K562 (cell line): Measurements from ENCODE around the gene LIMD2. TPM values are rescaled to one million over a fixed set of nuclear protein-coding genes. Genes with fewer than 3 reads are reported as not detected.

Source experiments
- ARHGAP35 ChIP-seq: fragments of 450-650 bp; IDR thresholded peaks from 2 replicates; pipeline ENCODE4 v1.6.1; 2018; ENCODE audit not compliant: partially characterized antibody
- CCNT2 ChIP-seq: IDR thresholded peaks from 2 replicates; pipeline ENCODE4 v1.6.1; 2011; ENCODE audit warnings: borderline replicate concordance, low read depth, mild to moderate bottlenecking, moderate library complexity, mixed read lengths, low read length; ENCODE audit not compliant: insufficient read length; ENCODE audit errors: extremely low read depth
- CREB1 ChIP-seq, 2 experiments: sonication (generic) in 1 of 2; formaldehyde crosslinking in 1 of 2; IDR thresholded peaks; 2 replicates each; pipeline versions ENCODE4 v1.6.1 to v1.8.0; 2012 to 2022; ENCODE audit warnings: inconsistent platforms in 1 of 2, mild to moderate bottlenecking in 1 of 2, missing genetic modification reagents in 1 of 2, moderate library complexity in 1 of 2
- CXXC5 ChIP-seq: fragments of 250-450 bp; sonication (Bioruptor Pico); IDR thresholded peaks from 2 replicates; pipeline ENCODE4 v1.8.0; 2022; ENCODE audit warnings: inconsistent platforms, mild to moderate bottlenecking, moderate library complexity
- HNRNPK ChIP-seq: fragments of 200-400 bp; formaldehyde crosslinking; IDR thresholded peaks from one replicate; pipeline ENCODE4 v1.6.1; 2018; ENCODE audit warnings: mild to moderate bottlenecking, low read depth, low read length; ENCODE audit not compliant: poor library complexity, severe bottlenecking
- HOXB6 ChIP-seq: fragments of 250-450 bp; sonication (Bioruptor Pico); IDR thresholded peaks from 2 replicates; pipeline ENCODE4 v1.5.1; 2022; ENCODE audit warnings: mild to moderate bottlenecking, borderline replicate concordance
- KAT8 ChIP-seq: fragments of 450-650 bp; IDR thresholded peaks from 2 replicates; pipeline ENCODE4 v1.6.1; 2016; ENCODE audit warnings: low read depth, mild to moderate bottlenecking
- MCM2 ChIP-seq: fragments of 450-650 bp; IDR thresholded peaks from 2 replicates; pipeline ENCODE4 v1.6.1; 2017; ENCODE audit warnings: low read depth, mild to moderate bottlenecking
- NFE2 ChIP-seq: IDR thresholded peaks from 2 replicates; pipeline ENCODE4 v1.6.1; 2014; ENCODE audit warnings: antibody characterized with exemption, low read depth
- NR2C2 ChIP-seq, 2 experiments: fragments of 200-800 bp in 1 of 2; sonication (Bioruptor generic) in 1 of 2; sonication (generic) in 1 of 2; formaldehyde crosslinking in 1 of 2; IDR thresholded peaks; 2 replicates each; pipeline versions ENCODE4 v1.6.1 to v1.8.0; 2016 to 2022; ENCODE audit warnings: mild to moderate bottlenecking in 1 of 2, missing compliant biosample characterization in 1 of 2, missing genetic modification characterization in 1 of 2, missing genetic modification reagents in 1 of 2
- TAF9B ChIP-seq: fragments of 450-650 bp; IDR thresholded peaks from 2 replicates; pipeline ENCODE4 v1.6.1; 2018; ENCODE audit warnings: mild to moderate bottlenecking; ENCODE audit not compliant: partially characterized antibody
- TCF3 ChIP-seq: sonication (generic); formaldehyde crosslinking; IDR thresholded peaks from 2 replicates; pipeline ENCODE4 v1.4.0; 2020; ENCODE audit warnings: mild to moderate bottlenecking, missing genetic modification reagents
- THRAP3 ChIP-seq: fragments of 450-650 bp; IDR thresholded peaks from 2 replicates; pipeline ENCODE4 v1.6.1; 2016; ENCODE audit warnings: mild to moderate bottlenecking, inconsistent platforms, borderline replicate concordance
- ZNF24 ChIP-seq: fragments of 450-650 bp; IDR thresholded peaks from 2 replicates; pipeline ENCODE4 v1.6.1; 2016
- ZNF77 ChIP-seq: fragments of 250-450 bp; sonication (Bioruptor Pico); IDR thresholded peaks from 2 replicates; pipeline ENCODE4 v1.5.0; 2020
- polyA plus RNA-seq, 8 experiments: library from polyadenylated mRNA; depleted of rRNA in 4 of 8; stranded (reverse) in 5 of 8; unstranded in 3 of 8; fragments of >200 nt; fragmentation: Nextera tagmentation in 2 of 8; fragmentation: Illumina TruSeq in 1 of 8; extraction: Ambion mirVana in 2 of 8; extraction: Trizol in 1 of 8; gene quantifications; 2 replicates each; pipeline versions ENCODE4 v1.2.1 to v1.2.3, GENCODE V29; 2011 to 2014; ENCODE audit warnings: inconsistent platforms in 1 of 8, missing spikeins in 1 of 8
- total RNA-seq, 7 experiments: library from RNA; depleted of rRNA in 6 of 7; stranded (reverse); fragments of >200 nt in 6 of 7; fragmentation: Illumina TruSeq in 2 of 7; extraction: Trizol in 2 of 7; gene quantifications; 2 replicates each; pipeline versions ENCODE4 v1.2.1 to v1.2.3, GENCODE V29; 2011 to 2021; ENCODE audit warnings: low replicate concordance in 1 of 7
- TF ChIP-seq, protein P1 (sequence below): fragments of 450-650 bp; formaldehyde crosslinking; IDR thresholded peaks from 2 replicates; pipeline ENCODE4 v1.4.0; 2020; ENCODE audit warnings: mild to moderate bottlenecking, mixed read lengths
- TF ChIP-seq, protein P2 (sequence below), 2 experiments: fragments of 450-650 bp; formaldehyde crosslinking in 1 of 2; IDR thresholded peaks; 2 replicates each; pipeline versions ENCODE4 v1.4.0 to v1.6.1; 2014 to 2020; ENCODE audit warnings: mild to moderate bottlenecking in 2 of 2, borderline replicate concordance in 1 of 2, low read depth in 1 of 2

Gene LIMD2
- total and polyA plus RNA-seq, 9 of the 15 experiments (the other 6 are each of a cell fraction or from before 2014, with no cell fraction given), result 0.07 to 11.2 (median 2.8) TPM

DNA sequence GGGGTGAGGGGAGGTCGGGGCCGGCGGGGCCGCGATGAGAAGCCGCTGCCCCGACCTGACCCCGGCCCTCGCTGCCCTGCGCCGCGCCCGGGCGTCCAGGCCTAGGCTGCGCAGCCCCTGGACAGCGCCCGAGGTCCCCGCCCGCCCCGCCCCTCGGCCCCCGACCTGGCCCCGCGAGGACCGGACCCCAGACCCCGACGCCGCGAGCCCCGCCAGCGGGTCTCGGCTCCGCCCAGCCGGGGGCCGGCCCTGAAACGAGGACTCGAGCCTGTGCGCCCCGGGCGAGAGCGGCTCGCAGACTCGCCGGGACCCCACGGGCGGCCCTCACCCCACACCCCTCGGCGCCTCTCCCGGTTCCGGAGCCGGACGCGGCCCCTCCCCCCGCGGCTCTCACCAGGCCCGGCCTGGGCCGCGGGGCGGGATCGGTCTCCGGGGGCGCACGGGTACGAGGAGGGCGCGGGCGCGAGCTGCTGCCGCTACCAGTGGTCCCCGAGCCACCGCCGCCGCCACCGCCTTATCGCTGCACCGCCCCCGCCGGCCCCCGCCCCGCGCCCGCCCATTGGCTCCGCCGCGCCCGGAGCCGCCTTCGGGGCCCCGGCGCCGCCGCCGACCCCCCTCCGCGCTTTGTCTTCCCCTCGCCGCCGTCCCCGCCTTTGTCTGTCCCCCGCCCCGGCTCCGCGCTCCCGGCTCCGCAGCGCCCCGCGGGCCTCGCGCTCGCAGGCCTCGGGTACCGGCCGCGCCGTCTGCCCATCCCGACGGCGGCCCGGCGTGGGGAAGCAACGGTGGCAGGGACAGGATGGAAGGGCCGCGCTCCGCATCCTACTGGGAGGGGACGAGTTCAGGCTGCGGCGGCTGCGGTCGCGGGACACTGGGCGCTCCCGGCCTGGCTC lies at the start of gene LIMD2 (continued):
- TF ChIP-seq, protein P1, sequence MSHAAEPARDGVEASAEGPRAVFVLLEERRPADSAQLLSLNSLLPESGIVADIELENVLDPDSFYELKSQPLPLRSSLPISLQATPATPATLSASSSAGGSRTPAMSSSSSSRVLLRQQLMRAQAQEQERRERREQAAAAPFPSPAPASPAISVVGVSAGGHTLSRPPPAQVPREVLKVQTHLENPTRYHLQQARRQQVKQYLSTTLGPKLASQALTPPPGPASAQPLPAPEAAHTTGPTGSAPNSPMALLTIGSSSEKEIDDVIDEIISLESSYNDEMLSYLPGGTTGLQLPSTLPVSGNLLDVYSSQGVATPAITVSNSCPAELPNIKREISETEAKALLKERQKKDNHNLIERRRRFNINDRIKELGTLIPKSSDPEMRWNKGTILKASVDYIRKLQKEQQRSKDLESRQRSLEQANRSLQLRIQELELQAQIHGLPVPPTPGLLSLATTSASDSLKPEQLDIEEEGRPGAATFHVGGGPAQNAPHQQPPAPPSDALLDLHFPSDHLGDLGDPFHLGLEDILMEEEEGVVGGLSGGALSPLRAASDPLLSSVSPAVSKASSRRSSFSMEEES (CRISPR knock-in tag), result no peak
- TF ChIP-seq NR2C2 (CRISPR knock-in tag; IDR thresholded peaks at IDR 0.05), result no peak
- no peak for TF ChIP-seq NR2C2 (tag; IDR thresholded peaks at IDR 0.05)
- TF ChIP-seq, protein P2, sequence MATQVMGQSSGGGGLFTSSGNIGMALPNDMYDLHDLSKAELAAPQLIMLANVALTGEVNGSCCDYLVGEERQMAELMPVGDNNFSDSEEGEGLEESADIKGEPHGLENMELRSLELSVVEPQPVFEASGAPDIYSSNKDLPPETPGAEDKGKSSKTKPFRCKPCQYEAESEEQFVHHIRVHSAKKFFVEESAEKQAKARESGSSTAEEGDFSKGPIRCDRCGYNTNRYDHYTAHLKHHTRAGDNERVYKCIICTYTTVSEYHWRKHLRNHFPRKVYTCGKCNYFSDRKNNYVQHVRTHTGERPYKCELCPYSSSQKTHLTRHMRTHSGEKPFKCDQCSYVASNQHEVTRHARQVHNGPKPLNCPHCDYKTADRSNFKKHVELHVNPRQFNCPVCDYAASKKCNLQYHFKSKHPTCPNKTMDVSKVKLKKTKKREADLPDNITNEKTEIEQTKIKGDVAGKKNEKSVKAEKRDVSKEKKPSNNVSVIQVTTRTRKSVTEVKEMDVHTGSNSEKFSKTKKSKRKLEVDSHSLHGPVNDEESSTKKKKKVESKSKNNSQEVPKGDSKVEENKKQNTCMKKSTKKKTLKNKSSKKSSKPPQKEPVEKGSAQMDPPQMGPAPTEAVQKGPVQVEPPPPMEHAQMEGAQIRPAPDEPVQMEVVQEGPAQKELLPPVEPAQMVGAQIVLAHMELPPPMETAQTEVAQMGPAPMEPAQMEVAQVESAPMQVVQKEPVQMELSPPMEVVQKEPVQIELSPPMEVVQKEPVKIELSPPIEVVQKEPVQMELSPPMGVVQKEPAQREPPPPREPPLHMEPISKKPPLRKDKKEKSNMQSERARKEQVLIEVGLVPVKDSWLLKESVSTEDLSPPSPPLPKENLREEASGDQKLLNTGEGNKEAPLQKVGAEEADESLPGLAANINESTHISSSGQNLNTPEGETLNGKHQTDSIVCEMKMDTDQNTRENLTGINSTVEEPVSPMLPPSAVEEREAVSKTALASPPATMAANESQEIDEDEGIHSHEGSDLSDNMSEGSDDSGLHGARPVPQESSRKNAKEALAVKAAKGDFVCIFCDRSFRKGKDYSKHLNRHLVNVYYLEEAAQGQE (IDR thresholded peaks at IDR 0.05; ENCODE audit: borderline replicate concordance), result 0 out of 2 replicates have a peak, but pooled peaks have one; percentile 24
- TF ChIP-seq, protein P2 (CRISPR knock-in tag; IDR thresholded peaks at IDR 0.05; ENCODE audit: low read depth), result no peak
- TF ChIP-seq CCNT2, result peak; percentile 30
- no peak for TF ChIP-seq TAF9B
- no peak for TF ChIP-seq HOXB6
- TF ChIP-seq ZNF24, result no peak
- no peak for TF ChIP-seq CREB1 (IDR thresholded peaks at IDR 0.05)
- TF ChIP-seq CREB1 (CRISPR knock-in tag; IDR thresholded peaks at IDR 0.05), result no peak
- no peak for TF ChIP-seq ARHGAP35
- TF ChIP-seq HNRNPK, result no peak
- no peak for TF ChIP-seq KAT8
- TF ChIP-seq ZNF77 (CRISPR knock-in tag), result no peak
- TF ChIP-seq MCM2, result no peak
- no peak for TF ChIP-seq TCF3 (CRISPR knock-in tag)
- TF ChIP-seq CXXC5 (CRISPR knock-in tag), result no peak
- no peak for TF ChIP-seq THRAP3
- TF ChIP-seq NFE2, result no peak
